SK-N-SH (cell line): ENCODE measurements around the gene MPC2. TPM values are rescaled to one million over a fixed set of nuclear protein-coding genes. Genes with fewer than 3 reads are reported as not detected.

Source experiments
- CTCF ChIA-PET: fragments of 300-600, 350-600 bp; formaldehyde crosslinking; extraction: SDS; loops from one replicate; lab custom pipeline; 2021; lab: Yijun Ruan, JAX
- POLR2A ChIA-PET: fragments of 350-600 bp; sonication (Branson Sonifier 250); formaldehyde crosslinking; extraction: SDS; loops from one replicate; lab custom pipeline; 2020; ENCODE audit warnings: antibody characterized with exemption, inconsistent platforms; lab: Yijun Ruan, JAX
- DNase-seq: peaks from one replicate; pipeline ENCODE4 v3.0.0; 2012
- H2AFZ ChIP-seq: fragments of 200-600 bp; sonication (generic); 2 replicates; pipeline ENCODE4 v1.8.1; 2016; ENCODE audit warnings: antibody characterized with exemption, mild to moderate bottlenecking, low read depth
- H3F3A ChIP-seq: fragments of 200-600 bp; sonication (generic); replicated peaks from 2 replicates; pipeline ENCODE3; 2016; ENCODE audit warnings: antibody characterized with exemption, mild to moderate bottlenecking; ENCODE audit not compliant: insufficient read depth
- H3K27ac ChIP-seq, 2 experiments: fragments of 200-500 bp in 1 of 2; fragments of 200-600 bp in 1 of 2; sonication (Bioruptor generic) in 1 of 2; sonication (generic), shearing (Covaris generic) in 1 of 2; 2 replicates each; pipeline versions ENCODE4 v1.5.1 to v1.6.1; 2014 to 2016; ENCODE audit warnings: low read depth in 2 of 2, inconsistent platforms in 1 of 2, low read length in 1 of 2, mild to moderate bottlenecking in 1 of 2, mixed read lengths in 1 of 2
- H3K27me3 ChIP-seq: fragments of 200-600 bp; sonication (generic), shearing (Covaris generic); 2 replicates; pipeline ENCODE4 v1.6.1; 2016; ENCODE audit warnings: mixed run types; ENCODE audit not compliant: insufficient read depth
- H3K36me3 ChIP-seq, 2 experiments: fragments of 200-500 bp in 1 of 2; fragments of 200-600 bp in 1 of 2; sonication (Bioruptor generic) in 1 of 2; sonication (generic) in 1 of 2; replicated peaks in 1 of 2; 2 replicates each; pipeline versions ENCODE3 to v1.5.1; 2014 to 2016; ENCODE audit warnings: low read length in 1 of 2, mild to moderate bottlenecking in 1 of 2; ENCODE audit not compliant: insufficient read depth in 2 of 2, control insufficient read depth in 1 of 2
- H3K4me1 ChIP-seq, 2 experiments: fragments of 200-500 bp in 1 of 2; fragments of 200-600 bp in 1 of 2; sonication (Bioruptor generic) in 1 of 2; sonication (generic), shearing (Covaris generic) in 1 of 2; 2 replicates each; pipeline versions ENCODE4 v1.5.1 to v1.6.1; 2014 to 2016; ENCODE audit warnings: low read depth in 1 of 2, low read length in 1 of 2, mixed run types in 1 of 2; ENCODE audit not compliant: insufficient read depth in 2 of 2, control insufficient read depth in 1 of 2
- H3K4me2 ChIP-seq: fragments of 200-600 bp; sonication (generic), shearing (Covaris generic); 2 replicates; pipeline ENCODE4 v1.6.1; 2017; ENCODE audit warnings: mixed run types
- H3K4me3 ChIP-seq, 2 experiments: fragments of 200-500 bp in 1 of 2; fragments of 200-600 bp in 1 of 2; sonication (Bioruptor generic) in 1 of 2; sonication (generic), shearing (Covaris generic) in 1 of 2; 2 replicates each; pipeline versions ENCODE4 v1.5.1 to v1.8.1; 2014 to 2016; ENCODE audit warnings: low read depth in 2 of 2, inconsistent platforms in 1 of 2, low read length in 1 of 2, mild to moderate bottlenecking in 1 of 2, mixed read lengths in 1 of 2, moderate library complexity in 1 of 2
- H3K79me2 ChIP-seq: fragments of 200-600 bp; sonication (generic); 2 replicates; pipeline ENCODE4 v1.8.1; 2017; ENCODE audit warnings: mild to moderate bottlenecking; ENCODE audit not compliant: insufficient read depth
- H3K9ac ChIP-seq: fragments of 200-600 bp; sonication (generic); 2 replicates; pipeline ENCODE4 v1.6.1; 2017; ENCODE audit warnings: mixed run types
- H3K9me2 ChIP-seq: fragments of 200-600 bp; sonication (generic); 2 replicates; pipeline ENCODE4 v1.6.1; 2017; ENCODE audit warnings: mixed run types
- H3K9me3 ChIP-seq: fragments of 200-600 bp; sonication (generic); 2 replicates; pipeline ENCODE4 v1.6.1; 2017; ENCODE audit warnings: mixed run types, mild to moderate bottlenecking, moderate library complexity
- H4K20me1 ChIP-seq: fragments of 200-600 bp; sonication (generic); 2 replicates; pipeline ENCODE4 v1.6.1; 2017; ENCODE audit warnings: mild to moderate bottlenecking, mixed run types; ENCODE audit not compliant: insufficient read depth
- CHD2 ChIP-seq: fragments of 150-350 bp; IDR thresholded peaks from 2 replicates; pipeline ENCODE4 v1.6.1; 2018; ENCODE audit warnings: low read length; ENCODE audit not compliant: partially characterized antibody
- ELF1 ChIP-seq: IDR thresholded peaks from 2 replicates; pipeline ENCODE4 v1.4.0; 2012
- EP300 ChIP-seq, 2 experiments: IDR thresholded peaks; 2 replicates each; pipeline versions ENCODE4 v1.4.0 to v1.6.1; 2012; ENCODE audit warnings: borderline replicate concordance in 1 of 2, low read depth in 1 of 2, low read length in 1 of 2
- FOSL2 ChIP-seq: IDR thresholded peaks from 2 replicates; pipeline ENCODE4 v1.4.0; 2012; ENCODE audit warnings: low read depth, mild to moderate bottlenecking, moderate library complexity, borderline replicate concordance
- FOXM1 ChIP-seq: IDR thresholded peaks from 2 replicates; pipeline ENCODE4 v1.4.0; 2012; ENCODE audit warnings: low read depth, mild to moderate bottlenecking
- GABPA ChIP-seq: IDR thresholded peaks from 2 replicates; pipeline ENCODE4 v1.4.0; 2012; ENCODE audit warnings: low read depth, mild to moderate bottlenecking
- GATA2 ChIP-seq: sonication (generic); formaldehyde crosslinking; IDR thresholded peaks from 2 replicates; pipeline ENCODE4 v1.5.0; 2020; ENCODE audit warnings: mild to moderate bottlenecking, missing genetic modification reagents
- JUND ChIP-seq: IDR thresholded peaks from 2 replicates; pipeline ENCODE4 v1.4.0; 2012
- MAX ChIP-seq: IDR thresholded peaks from 2 replicates; pipeline ENCODE4 v1.4.0; 2012; ENCODE audit warnings: low read depth
- MEF2A ChIP-seq: IDR thresholded peaks from 2 replicates; pipeline ENCODE4 v1.4.0; 2012; ENCODE audit warnings: low read depth, borderline replicate concordance
- MXI1 ChIP-seq: IDR thresholded peaks from 2 replicates; pipeline ENCODE4 v1.6.1; 2012; ENCODE audit warnings: mild to moderate bottlenecking, low read depth, low read length, improper control_type of control experiment
- NFIC ChIP-seq: IDR thresholded peaks from 2 replicates; pipeline ENCODE4 v1.4.0; 2012; ENCODE audit warnings: borderline replicate concordance
- NRF1 ChIP-seq: IDR thresholded peaks from 2 replicates; pipeline ENCODE4 v1.6.1; 2012; ENCODE audit warnings: low read depth, mild to moderate bottlenecking, low read length
- RAD21 ChIP-seq: IDR thresholded peaks from 2 replicates; pipeline ENCODE4 v1.6.1; 2012; ENCODE audit warnings: mild to moderate bottlenecking, low read length
- RFX5 ChIP-seq: IDR thresholded peaks from 2 replicates; pipeline ENCODE4 v1.6.1; 2012; ENCODE audit warnings: mild to moderate bottlenecking, improper control_type of control experiment, low read length
- RXRA ChIP-seq: IDR thresholded peaks from 2 replicates; pipeline ENCODE4 v1.4.0; 2012; ENCODE audit warnings: low read depth, mild to moderate bottlenecking, borderline replicate concordance
- TCF12 ChIP-seq: IDR thresholded peaks from 2 replicates; pipeline ENCODE4 v1.4.0; 2012
- TEAD4 ChIP-seq: IDR thresholded peaks from 2 replicates; pipeline ENCODE4 v1.4.0; 2012; ENCODE audit warnings: mild to moderate bottlenecking, borderline replicate concordance; ENCODE audit not compliant: insufficient read depth
- USF1 ChIP-seq: IDR thresholded peaks from 2 replicates; pipeline ENCODE4 v1.4.0; 2012; ENCODE audit warnings: low read depth, borderline replicate concordance
- YY1 ChIP-seq: IDR thresholded peaks from 2 replicates; pipeline ENCODE4 v1.4.0; 2012; ENCODE audit warnings: low read depth, mild to moderate bottlenecking
- WGBS: methylation state at CpG from one replicate; pipeline ENCODE4 v1.1.6; 2017; ENCODE audit warnings: low lambda C conversion rate; 5-methylcytosine and 5-hydroxymethylcytosine counted together
- polyA plus RNA-seq, 3 experiments: library from polyadenylated mRNA; depleted of rRNA; stranded (reverse); fragments of >200 nt; gene quantifications; 2 replicates each; pipeline ENCODE4 v1.2.3, GENCODE V29; 2012
- TF ChIP-seq, protein P1 (sequence below): fragments of 150-350 bp; IDR thresholded peaks from 2 replicates; pipeline ENCODE4 v1.6.1; 2017; ENCODE audit warnings: antibody characterized with exemption, low read length, low read depth, borderline replicate concordance
- TF ChIP-seq, protein P2 (sequence below): fragments of 200-600 bp; sonication (generic); IDR thresholded peaks from 2 replicates; pipeline ENCODE4 v1.6.1; 2017; ENCODE audit warnings: antibody characterized with exemption, mild to moderate bottlenecking, moderate library complexity
- TF ChIP-seq, protein P3 (sequence below): IDR thresholded peaks from 2 replicates; pipeline ENCODE4; 2012
- TF ChIP-seq, protein P4 (sequence below): IDR thresholded peaks from 2 replicates; pipeline ENCODE4 v1.6.1; 2012; ENCODE audit warnings: mild to moderate bottlenecking, low read depth, low read length, moderate library complexity

The MPC2 gene
- 15.9 and 21.0 TPM in 2 replicates for polyA plus RNA-seq (2012; rRNA removed)
- polyA plus RNA-seq (2012; cell fraction: cytosol; rRNA removed), result 25.5 and 33.9 TPM in 2 replicates
- 7.0 and 8.0 TPM in 2 replicates for polyA plus RNA-seq (2012; cell fraction: nucleus; rRNA removed)

DNA sequence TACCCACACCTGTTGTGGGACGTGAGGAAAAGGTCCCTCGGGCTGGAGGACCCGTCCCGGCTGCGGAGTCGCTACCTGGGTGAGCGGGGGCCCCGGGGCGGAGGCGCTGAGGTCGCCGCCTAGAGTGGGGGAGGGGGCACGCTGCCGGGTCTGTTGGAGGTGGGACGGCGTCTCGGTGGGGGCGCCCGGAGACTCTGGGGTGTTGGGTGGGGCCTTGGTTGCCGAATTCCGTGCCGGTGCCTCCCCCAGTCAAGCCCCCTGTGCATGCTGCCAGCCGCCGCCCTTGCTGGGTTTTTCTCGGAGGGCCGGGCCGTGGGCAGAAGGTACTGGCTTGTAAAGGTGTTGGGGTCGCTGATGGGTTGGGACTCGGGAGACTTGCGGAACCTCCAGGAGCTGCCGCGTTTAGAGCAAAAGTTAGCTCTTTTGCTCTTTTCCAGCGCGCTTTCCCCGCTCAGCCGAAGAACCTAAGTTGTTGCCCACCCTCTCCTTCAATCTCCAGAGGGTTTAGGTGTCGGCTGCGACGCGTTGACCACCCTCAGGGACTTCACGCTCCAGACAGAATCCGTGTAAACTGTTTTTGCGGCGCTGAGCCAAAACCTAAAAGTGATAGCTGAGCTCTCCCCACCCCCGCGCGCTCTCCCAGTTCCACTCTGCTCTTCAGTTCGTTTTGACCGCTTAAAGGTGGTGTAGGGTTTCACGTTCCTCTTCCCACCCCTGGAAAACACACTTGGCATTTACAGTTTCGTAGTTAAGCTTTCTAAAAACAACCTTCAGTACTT, at the start of gene MPC2:
Gene MPC2 (minus strand): TSS at position 143 of the 779 bp plus-strand sequence. CDS start 1,231 bp downstream, outside the sequence.
- Histone ChIP-seq H3K36me3 (no peaks in the 10 kb centered on the region), H3K27me3 (no peaks in the 10 kb centered on the region), H3K4me2 (peak within 1 kb of the TSS; percentile 89), H3K9me2 (no peaks in the 10 kb centered on the region), H3K9ac (peak within 1 kb of the TSS; percentile 94), H2AFZ (peak within 1 kb of the TSS; percentile 69), H3F3A (peaks cover 10% of the 10 kb centered on the region), H3K4me1 (peaks cover 8 to 27% of the 10 kb centered on the region in 2 experiments; a peak in 3 of 4 replicates), H3K4me3 (peak within 1 kb of the TSS; percentile 71 to 81), H3K79me2 (peaks cover 91% of the 10 kb centered on the region), H3K27ac (peak within 1 kb of the TSS; percentile 94 to 100), H3K9me3 (no peaks in the 10 kb centered on the region), H4K20me1 (peaks cover 41% of the 10 kb centered on the region)
- ChIA-PET POLR2A (no interaction called here), CTCF (interaction anchor here (0.6 to 1.1 kb wide), 2 partner anchors 145 to 162 kb away, joined by 3 to 5 read pairs; no protein-coding TSS in a partner anchor)
- DNase-seq, result peak; percentile 47
- under 1% methylated on average over 23 of the region's 51 CpGs for WGBS
- TF ChIP-seq FOXM1 (no peak), RXRA (no peak), RFX5 (no peak), RAD21 (0 out of 2 replicates have a peak, but pooled peaks have one; percentile 7), YY1 (no peak), TCF12 (no peak), ELF1 (no peak), GATA2 (CRISPR knock-in tag) (no peak), GABPA (no peak), EP300 (IDR thresholded peaks at IDR 0.05; ENCODE audit: borderline replicate concordance in 1 of 2, low read depth in 1 of 2, low read length in 1 of 2) (no peak), USF1 (no peak), FOSL2 (no peak), MAX (peak; percentile 59), NRF1 (no peak), TEAD4 (no peak), MEF2A (no peak), CHD2 (peak; percentile 35), NFIC (no peak; the same call in 1 of the 2 replicates), MXI1 (peak; percentile 45), JUND (no peak)
- TF ChIP-seq, protein P1, sequence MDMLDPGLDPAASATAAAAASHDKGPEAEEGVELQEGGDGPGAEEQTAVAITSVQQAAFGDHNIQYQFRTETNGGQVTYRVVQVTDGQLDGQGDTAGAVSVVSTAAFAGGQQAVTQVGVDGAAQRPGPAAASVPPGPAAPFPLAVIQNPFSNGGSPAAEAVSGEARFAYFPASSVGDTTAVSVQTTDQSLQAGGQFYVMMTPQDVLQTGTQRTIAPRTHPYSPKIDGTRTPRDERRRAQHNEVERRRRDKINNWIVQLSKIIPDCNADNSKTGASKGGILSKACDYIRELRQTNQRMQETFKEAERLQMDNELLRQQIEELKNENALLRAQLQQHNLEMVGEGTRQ, result no peak
- TF ChIP-seq, protein P2, sequence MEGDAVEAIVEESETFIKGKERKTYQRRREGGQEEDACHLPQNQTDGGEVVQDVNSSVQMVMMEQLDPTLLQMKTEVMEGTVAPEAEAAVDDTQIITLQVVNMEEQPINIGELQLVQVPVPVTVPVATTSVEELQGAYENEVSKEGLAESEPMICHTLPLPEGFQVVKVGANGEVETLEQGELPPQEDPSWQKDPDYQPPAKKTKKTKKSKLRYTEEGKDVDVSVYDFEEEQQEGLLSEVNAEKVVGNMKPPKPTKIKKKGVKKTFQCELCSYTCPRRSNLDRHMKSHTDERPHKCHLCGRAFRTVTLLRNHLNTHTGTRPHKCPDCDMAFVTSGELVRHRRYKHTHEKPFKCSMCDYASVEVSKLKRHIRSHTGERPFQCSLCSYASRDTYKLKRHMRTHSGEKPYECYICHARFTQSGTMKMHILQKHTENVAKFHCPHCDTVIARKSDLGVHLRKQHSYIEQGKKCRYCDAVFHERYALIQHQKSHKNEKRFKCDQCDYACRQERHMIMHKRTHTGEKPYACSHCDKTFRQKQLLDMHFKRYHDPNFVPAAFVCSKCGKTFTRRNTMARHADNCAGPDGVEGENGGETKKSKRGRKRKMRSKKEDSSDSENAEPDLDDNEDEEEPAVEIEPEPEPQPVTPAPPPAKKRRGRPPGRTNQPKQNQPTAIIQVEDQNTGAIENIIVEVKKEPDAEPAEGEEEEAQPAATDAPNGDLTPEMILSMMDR, result no peak
- TF ChIP-seq, protein P3, sequence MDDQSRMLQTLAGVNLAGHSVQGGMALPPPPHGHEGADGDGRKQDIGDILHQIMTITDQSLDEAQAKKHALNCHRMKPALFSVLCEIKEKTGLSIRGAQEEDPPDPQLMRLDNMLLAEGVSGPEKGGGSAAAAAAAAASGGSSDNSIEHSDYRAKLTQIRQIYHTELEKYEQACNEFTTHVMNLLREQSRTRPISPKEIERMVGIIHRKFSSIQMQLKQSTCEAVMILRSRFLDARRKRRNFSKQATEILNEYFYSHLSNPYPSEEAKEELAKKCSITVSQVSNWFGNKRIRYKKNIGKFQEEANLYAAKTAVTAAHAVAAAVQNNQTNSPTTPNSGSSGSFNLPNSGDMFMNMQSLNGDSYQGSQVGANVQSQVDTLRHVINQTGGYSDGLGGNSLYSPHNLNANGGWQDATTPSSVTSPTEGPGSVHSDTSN, result no peak
- TF ChIP-seq, protein P4, sequence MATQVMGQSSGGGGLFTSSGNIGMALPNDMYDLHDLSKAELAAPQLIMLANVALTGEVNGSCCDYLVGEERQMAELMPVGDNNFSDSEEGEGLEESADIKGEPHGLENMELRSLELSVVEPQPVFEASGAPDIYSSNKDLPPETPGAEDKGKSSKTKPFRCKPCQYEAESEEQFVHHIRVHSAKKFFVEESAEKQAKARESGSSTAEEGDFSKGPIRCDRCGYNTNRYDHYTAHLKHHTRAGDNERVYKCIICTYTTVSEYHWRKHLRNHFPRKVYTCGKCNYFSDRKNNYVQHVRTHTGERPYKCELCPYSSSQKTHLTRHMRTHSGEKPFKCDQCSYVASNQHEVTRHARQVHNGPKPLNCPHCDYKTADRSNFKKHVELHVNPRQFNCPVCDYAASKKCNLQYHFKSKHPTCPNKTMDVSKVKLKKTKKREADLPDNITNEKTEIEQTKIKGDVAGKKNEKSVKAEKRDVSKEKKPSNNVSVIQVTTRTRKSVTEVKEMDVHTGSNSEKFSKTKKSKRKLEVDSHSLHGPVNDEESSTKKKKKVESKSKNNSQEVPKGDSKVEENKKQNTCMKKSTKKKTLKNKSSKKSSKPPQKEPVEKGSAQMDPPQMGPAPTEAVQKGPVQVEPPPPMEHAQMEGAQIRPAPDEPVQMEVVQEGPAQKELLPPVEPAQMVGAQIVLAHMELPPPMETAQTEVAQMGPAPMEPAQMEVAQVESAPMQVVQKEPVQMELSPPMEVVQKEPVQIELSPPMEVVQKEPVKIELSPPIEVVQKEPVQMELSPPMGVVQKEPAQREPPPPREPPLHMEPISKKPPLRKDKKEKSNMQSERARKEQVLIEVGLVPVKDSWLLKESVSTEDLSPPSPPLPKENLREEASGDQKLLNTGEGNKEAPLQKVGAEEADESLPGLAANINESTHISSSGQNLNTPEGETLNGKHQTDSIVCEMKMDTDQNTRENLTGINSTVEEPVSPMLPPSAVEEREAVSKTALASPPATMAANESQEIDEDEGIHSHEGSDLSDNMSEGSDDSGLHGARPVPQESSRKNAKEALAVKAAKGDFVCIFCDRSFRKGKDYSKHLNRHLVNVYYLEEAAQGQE, result 0 out of 2 replicates have a peak, but pooled peaks have one; percentile 22
